Fibroblast of skin of left biceps (primary cell): ENCODE results near the gene FIGNL2.
"Not testable (repeated sequence)": the region's sequence is repeated elsewhere in the genome, so short reads cannot be mapped to it uniquely, and the experiment has no call there.

Experiments used
- DNase-seq, 2 experiments: peaks; one replicate each; pipeline ENCODE4 v3.0.0-alpha.2; 2013; ENCODE audit warnings: low read depth in 2 of 2

FIGNL2 gene

GRCh38 chr12:51818086-51818485, 30.4 kb downstream of the FIGNL2 start:
- DNase-seq = no peak

- no peak for DNase-seq
Observed at GRCh38 chr12:51817027-51817953, 31.2 kb downstream of the FIGNL2 start.

- DNase-seq = no peak
Observed at GRCh38 chr12:51815571-51815970, 32.9 kb downstream of the FIGNL2 start.

GRCh38 chr12:51814311-51815088, 34.0 kb downstream of the FIGNL2 start:
- DNase-seq = peak; percentile 24 to 28

GRCh38 chr12:51813931-51814310, 34.6 kb downstream of the FIGNL2 start:
- no peak for DNase-seq

GRCh38 chr12:51812871-51813270, 35.6 kb downstream of the FIGNL2 start:
- DNase-seq = no peak

- DNase-seq = no peak
Observed at GRCh38 chr12:51811203-51812202, 37.0 kb downstream of the FIGNL2 start.

GRCh38 chr12:51809193-51809592, 39.3 kb downstream of the FIGNL2 start:
- DNase-seq = no peak

GRCh38 chr12:51806896-51807295, 41.6 kb downstream of the FIGNL2 start:
- no peak for DNase-seq

GRCh38 chr12:51801027-51801426, 47.5 kb downstream of the FIGNL2 start:
- no peak for DNase-seq

- DNase-seq = no peak
Observed at GRCh38 chr12:51798501-51798900, 50.0 kb downstream of the FIGNL2 start.

- DNase-seq = not testable (repeated sequence)
Observed at GRCh38 chr12:51798051-51798450, 50.5 kb downstream of the FIGNL2 start.

GRCh38 chr12:51797301-51797700, 51.2 kb downstream of the FIGNL2 start:
- no peak for DNase-seq

GRCh38 chr12:51793201-51793600, 55.3 kb downstream of the FIGNL2 start:
- DNase-seq = no peak

GRCh38 chr12:51792417-51792816, 56.1 kb downstream of the FIGNL2 start:
- no peak for DNase-seq

GRCh38 chr12:51788876-51789275, 59.6 kb downstream of the FIGNL2 start:
- DNase-seq = peak; percentile 29 to 30

GRCh38 chr12:51785906-51786305, 62.6 kb downstream of the FIGNL2 start:
- DNase-seq = no peak

- no peak for DNase-seq
Observed at GRCh38 chr12:51784688-51785087, 63.8 kb downstream of the FIGNL2 start.

- DNase-seq = no peak
Observed at GRCh38 chr12:51779876-51780275, 68.6 kb downstream of the FIGNL2 start.

GRCh38 chr12:51777973-51778372, 70.5 kb downstream of the FIGNL2 start:
- no peak for DNase-seq

- no peak for DNase-seq
Observed at GRCh38 chr12:51777457-51777856, 71.1 kb downstream of the FIGNL2 start.

- no peak for DNase-seq
Observed at GRCh38 chr12:51774933-51775332, 73.6 kb downstream of the FIGNL2 start.
